Measurements from ENCODE around the gene SGPL1. TPM values are rescaled to one million over a fixed set of nuclear protein-coding genes. Genes with fewer than 3 reads are reported as not detected.

SGPL1 gene
- total and polyA plus RNA-seq, 10 of the 15 experiments (the other 5 are each of a cell fraction or from before 2014, with no cell fraction given), result 4.9 to 20.7 (median 10.6) TPM

DNA sequence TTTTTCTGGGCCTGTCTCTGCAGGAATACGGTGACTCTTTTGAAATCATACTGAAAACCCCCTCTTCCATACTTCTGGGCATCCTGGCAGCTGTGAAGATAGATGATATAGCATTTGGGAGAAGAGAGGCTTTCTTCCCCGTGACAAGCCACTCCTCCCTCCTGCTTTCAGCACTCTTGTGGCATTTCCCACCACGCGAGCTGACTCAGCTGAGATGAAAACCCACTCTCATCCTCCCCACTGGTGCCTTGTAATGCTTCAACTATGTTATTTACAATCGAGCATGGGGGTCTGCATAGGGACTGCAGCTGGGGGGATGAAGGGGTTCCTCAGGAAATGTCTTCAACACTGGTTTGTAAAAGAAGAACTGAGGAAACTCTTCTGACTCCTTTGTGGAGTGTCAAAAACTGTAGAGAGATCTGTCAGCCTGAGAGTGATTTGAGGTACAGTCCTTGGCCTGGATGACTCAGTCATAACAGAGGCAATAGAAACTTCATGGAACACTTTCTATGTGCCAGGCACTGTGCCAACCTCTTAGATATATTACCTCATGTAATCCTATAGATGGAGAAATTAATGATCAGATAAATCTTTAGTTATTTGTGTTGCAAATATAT is 28.8 kb upstream of the SGPL1 start (continued):
- no peak for TF ChIP-seq ZBTB4 (CRISPR knock-in tag; IDR thresholded peaks at IDR 0.05)
- TF ChIP-seq ATF7 (IDR thresholded peaks at IDR 0.05; ENCODE audit: low read depth), result no peak
- no peak for TF ChIP-seq TCF3 (IDR thresholded peaks at IDR 0.05; ENCODE audit: borderline replicate concordance, insufficient read depth, low read depth, low read length)
- TF ChIP-seq IKZF2 (IDR thresholded peaks at IDR 0.05), result no peak
- TF ChIP-seq, protein P1, sequence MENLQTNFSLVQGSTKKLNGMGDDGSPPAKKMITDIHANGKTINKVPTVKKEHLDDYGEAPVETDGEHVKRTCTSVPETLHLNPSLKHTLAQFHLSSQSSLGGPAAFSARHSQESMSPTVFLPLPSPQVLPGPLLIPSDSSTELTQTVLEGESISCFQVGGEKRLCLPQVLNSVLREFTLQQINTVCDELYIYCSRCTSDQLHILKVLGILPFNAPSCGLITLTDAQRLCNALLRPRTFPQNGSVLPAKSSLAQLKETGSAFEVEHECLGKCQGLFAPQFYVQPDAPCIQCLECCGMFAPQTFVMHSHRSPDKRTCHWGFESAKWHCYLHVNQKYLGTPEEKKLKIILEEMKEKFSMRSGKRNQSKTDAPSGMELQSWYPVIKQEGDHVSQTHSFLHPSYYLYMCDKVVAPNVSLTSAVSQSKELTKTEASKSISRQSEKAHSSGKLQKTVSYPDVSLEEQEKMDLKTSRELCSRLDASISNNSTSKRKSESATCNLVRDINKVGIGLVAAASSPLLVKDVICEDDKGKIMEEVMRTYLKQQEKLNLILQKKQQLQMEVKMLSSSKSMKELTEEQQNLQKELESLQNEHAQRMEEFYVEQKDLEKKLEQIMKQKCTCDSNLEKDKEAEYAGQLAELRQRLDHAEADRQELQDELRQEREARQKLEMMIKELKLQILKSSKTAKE (IDR thresholded peaks at IDR 0.05; ENCODE audit: low read depth, poor library complexity, severe bottlenecking), result no peak
- no peak for TF ChIP-seq ZSCAN29 (IDR thresholded peaks at IDR 0.05)
- TF ChIP-seq MYB (IDR thresholded peaks at IDR 0.05; ENCODE audit: borderline replicate concordance, low read depth, low read length), result no peak
- no peak for TF ChIP-seq CTCF (IDR thresholded peaks at IDR 0.05 in 2 of 3, conservative IDR thresholded peaks at IDR 0.05 in 1 of 3; ENCODE audit: control insufficient read depth in 2 of 3, extremely low read depth in 1 of 3, insufficient read depth in 1 of 3, low read depth in 3 of 3, low read length in 3 of 3)
- no peak for TF ChIP-seq TCF12 (IDR thresholded peaks at IDR 0.05; ENCODE audit: low read depth, low read length)
- TF ChIP-seq, protein P2, sequence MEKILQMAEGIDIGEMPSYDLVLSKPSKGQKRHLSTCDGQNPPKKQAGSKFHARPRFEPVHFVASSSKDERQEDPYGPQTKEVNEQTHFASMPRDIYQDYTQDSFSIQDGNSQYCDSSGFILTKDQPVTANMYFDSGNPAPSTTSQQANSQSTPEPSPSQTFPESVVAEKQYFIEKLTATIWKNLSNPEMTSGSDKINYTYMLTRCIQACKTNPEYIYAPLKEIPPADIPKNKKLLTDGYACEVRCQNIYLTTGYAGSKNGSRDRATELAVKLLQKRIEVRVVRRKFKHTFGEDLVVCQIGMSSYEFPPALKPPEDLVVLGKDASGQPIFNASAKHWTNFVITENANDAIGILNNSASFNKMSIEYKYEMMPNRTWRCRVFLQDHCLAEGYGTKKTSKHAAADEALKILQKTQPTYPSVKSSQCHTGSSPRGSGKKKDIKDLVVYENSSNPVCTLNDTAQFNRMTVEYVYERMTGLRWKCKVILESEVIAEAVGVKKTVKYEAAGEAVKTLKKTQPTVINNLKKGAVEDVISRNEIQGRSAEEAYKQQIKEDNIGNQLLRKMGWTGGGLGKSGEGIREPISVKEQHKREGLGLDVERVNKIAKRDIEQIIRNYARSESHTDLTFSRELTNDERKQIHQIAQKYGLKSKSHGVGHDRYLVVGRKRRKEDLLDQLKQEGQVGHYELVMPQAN (conservative IDR thresholded peaks at IDR 0.05), result no peak
- TF ChIP-seq CHD1 (IDR thresholded peaks at IDR 0.05; ENCODE audit: low read depth, low read length), result no peak

All from GM12878 (cell line).